Panc1 (cell line): ENCODE measurements around the gene AHDC1. TPM values are rescaled to one million over a fixed set of nuclear protein-coding genes. Genes with fewer than 3 reads are reported as not detected.

Experiments
- ATAC-seq: fragments of 200-7000 bp; cut with Tn5 transposase; 2 replicates; pipeline ENCODE4 v1.9.1; 2020; ENCODE audit warnings: mild to moderate bottlenecking, moderate library complexity
- BruUV-seq: library from RNA; stranded (reverse); fragments of 400-500 nt; replicated peaks from 2 replicates; lab custom pipeline; 2021; lab: Mats Ljungman, UMichigan
- CTCF ChIA-PET: fragments of 300-600 bp; sonication (Branson Sonifier 250); formaldehyde crosslinking; loops from one replicate; lab custom pipeline; 2022; ENCODE audit warnings: antibody characterized with exemption; lab: Charles Lee
- POLR2A ChIA-PET: fragments of 300-600 bp; sonication (Branson Sonifier 250); formaldehyde crosslinking; loops from one replicate; lab custom pipeline; 2022; ENCODE audit warnings: antibody characterized with exemption; lab: Charles Lee
- DNase-seq: peaks from one replicate; pipeline ENCODE4 v3.0.0-alpha.2; 2010; ENCODE audit warnings: low read depth, low spot score
- H3K27ac ChIP-seq: 2 replicates; pipeline ENCODE4 v1.5.1; 2011; ENCODE audit warnings: mild to moderate bottlenecking, low read length, inconsistent platforms
- H3K27me3 ChIP-seq: fragments of 200-500 bp; sonication (Bioruptor generic); 2 replicates; pipeline ENCODE4 v1.6.0; 2014; ENCODE audit warnings: low read length, inconsistent platforms; ENCODE audit not compliant: control insufficient read depth, insufficient read depth
- H3K36me3 ChIP-seq: fragments of 200-500 bp; sonication (Bioruptor generic); 2 replicates; pipeline ENCODE4 v1.5.1; 2014; ENCODE audit warnings: inconsistent platforms, mild to moderate bottlenecking, low read length, moderate library complexity; ENCODE audit not compliant: control insufficient read depth, insufficient read depth
- H3K4me1 ChIP-seq: 2 replicates; pipeline ENCODE4 v1.5.1; 2011; ENCODE audit warnings: inconsistent platforms, mild to moderate bottlenecking, low read length, moderate library complexity; ENCODE audit not compliant: control insufficient read depth, insufficient read depth
- H3K4me3 ChIP-seq, 2 experiments: 2 replicates each; pipeline ENCODE4 v1.5.1; 2011 to 2012; ENCODE audit warnings: low read depth in 2 of 2, low read length in 2 of 2, mild to moderate bottlenecking in 2 of 2, inconsistent platforms in 1 of 2, moderate library complexity in 1 of 2
- H3K9me3 ChIP-seq: fragments of 200-500 bp; sonication (Bioruptor generic); 2 replicates; pipeline ENCODE4 v1.5.1; 2014; ENCODE audit warnings: low read depth, mild to moderate bottlenecking, inconsistent platforms, low read length, moderate library complexity; ENCODE audit not compliant: control insufficient read depth, insufficient read depth
- POLR2AphosphoS5 ChIP-seq: IDR thresholded peaks from 2 replicates; pipeline ENCODE4 v1.6.1; 2012; ENCODE audit warnings: mild to moderate bottlenecking, low read depth, low read length, moderate library complexity
- REST ChIP-seq, 2 experiments: IDR thresholded peaks; 2 replicates each; pipeline ENCODE4 v1.6.1; 2011 to 2012; ENCODE audit warnings: low read depth in 2 of 2, control low read depth in 1 of 2, low read length in 1 of 2, mild to moderate bottlenecking in 1 of 2, moderate library complexity in 1 of 2; ENCODE audit not compliant: insufficient read depth in 1 of 2
- SIN3A ChIP-seq: IDR thresholded peaks from 2 replicates; pipeline ENCODE4 v1.6.1; 2012; ENCODE audit warnings: low read depth, mild to moderate bottlenecking, low read length, moderate library complexity, borderline replicate concordance; ENCODE audit not compliant: insufficient read depth
- TCF7L2 ChIP-seq: IDR thresholded peaks from 2 replicates; pipeline ENCODE4 v1.6.1; 2011; ENCODE audit warnings: mild to moderate bottlenecking, low read depth, low read length, inconsistent platforms
- in situ Hi-C: cut with HindIII; loops from 2 replicates; pipeline ENCODE4 v1.10.0; 2016; ENCODE audit warnings: low sequenced_read_pairs, low pct_unique_long_range_greater_than_20kb
- intact Hi-C: fragments of 100-400 bp; cut with micrococcal nuclease; formaldehyde crosslinking; loops from one replicate; pipeline ENCODE4 v1.10.0; 2022; ENCODE audit not compliant: unreplicated experiment
- total RNA-seq: library from RNA; stranded (reverse); gene quantifications from one replicate; pipeline ENCODE4 v1.2.1, GENCODE V29; 2021; ENCODE audit not compliant: unreplicated experiment
- TF ChIP-seq, protein P1 (sequence below): fragments of 450-650 bp; IDR thresholded peaks from 2 replicates; pipeline ENCODE4 v1.5.1; 2017; ENCODE audit warnings: mild to moderate bottlenecking

Gene AHDC1
- total RNA-seq, 1 experiment from 2014 or later: 47.1 TPM

- intact Hi-C loops: no loop called here
- H3K27ac ChIP-seq: no peak overlapping the region
- no peaks in the 10 kb centered on the region for H3K27me3 ChIP-seq
- H3K36me3 ChIP-seq: no peaks in the 10 kb centered on the region
- H3K4me3 ChIP-seq: no peak overlapping the region
- ChIA-PET POLR2A (no interaction called here), CTCF (no interaction called here)
- H3K9me3 ChIP-seq: no peaks in the 10 kb centered on the region
- DNase-seq: no peak
- BruUV-seq: no TSS peak
- ATAC-seq: no peak
- in situ Hi-C loops: no loop called here
- TF ChIP-seq, protein P1, sequence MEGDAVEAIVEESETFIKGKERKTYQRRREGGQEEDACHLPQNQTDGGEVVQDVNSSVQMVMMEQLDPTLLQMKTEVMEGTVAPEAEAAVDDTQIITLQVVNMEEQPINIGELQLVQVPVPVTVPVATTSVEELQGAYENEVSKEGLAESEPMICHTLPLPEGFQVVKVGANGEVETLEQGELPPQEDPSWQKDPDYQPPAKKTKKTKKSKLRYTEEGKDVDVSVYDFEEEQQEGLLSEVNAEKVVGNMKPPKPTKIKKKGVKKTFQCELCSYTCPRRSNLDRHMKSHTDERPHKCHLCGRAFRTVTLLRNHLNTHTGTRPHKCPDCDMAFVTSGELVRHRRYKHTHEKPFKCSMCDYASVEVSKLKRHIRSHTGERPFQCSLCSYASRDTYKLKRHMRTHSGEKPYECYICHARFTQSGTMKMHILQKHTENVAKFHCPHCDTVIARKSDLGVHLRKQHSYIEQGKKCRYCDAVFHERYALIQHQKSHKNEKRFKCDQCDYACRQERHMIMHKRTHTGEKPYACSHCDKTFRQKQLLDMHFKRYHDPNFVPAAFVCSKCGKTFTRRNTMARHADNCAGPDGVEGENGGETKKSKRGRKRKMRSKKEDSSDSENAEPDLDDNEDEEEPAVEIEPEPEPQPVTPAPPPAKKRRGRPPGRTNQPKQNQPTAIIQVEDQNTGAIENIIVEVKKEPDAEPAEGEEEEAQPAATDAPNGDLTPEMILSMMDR: no peak
- TF ChIP-seq TCF7L2: no peak
- peaks cover 2% of the 10 kb centered on the region for H3K4me1 ChIP-seq
These were observed 48.3 kb upstream of the AHDC1 start for GRCh38 chr1:27652111-27652864.

DNA sequence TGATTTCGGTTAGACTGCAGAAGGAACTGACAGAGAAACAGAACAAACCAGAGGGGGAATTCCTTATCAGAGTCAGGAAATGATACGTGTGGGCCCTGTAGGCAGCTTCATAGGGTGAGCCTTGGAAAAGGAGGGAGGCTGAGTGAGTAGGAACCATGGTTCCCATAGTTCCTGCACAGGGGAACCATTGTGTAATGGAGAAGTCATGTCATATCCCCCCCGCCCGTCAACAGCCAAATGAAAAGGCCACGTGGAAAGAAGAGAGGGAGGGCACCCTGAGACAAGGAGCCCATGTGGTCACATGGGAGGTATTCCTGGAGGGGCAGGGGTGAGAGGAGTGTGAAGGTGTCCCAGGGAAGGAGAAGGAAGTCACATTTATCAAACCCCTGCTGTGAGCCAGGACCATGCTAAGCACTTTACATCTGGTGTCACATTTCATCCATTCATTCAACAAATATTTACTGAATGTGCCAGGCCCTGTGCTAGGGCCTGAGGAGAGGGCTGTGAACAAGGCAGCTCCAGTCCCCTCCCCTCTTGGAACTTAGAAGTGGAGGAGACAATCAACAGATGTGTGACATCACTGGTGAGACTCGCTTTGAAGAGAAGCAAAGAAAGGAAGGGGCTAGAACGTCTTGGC is 46.7 kb upstream of the AHDC1 start:
- in situ Hi-C loops: no loop called here
- BruUV-seq: no TSS peak
- CTCF ChIA-PET: no interaction called here
- H3K9me3 ChIP-seq: no peaks in the 10 kb centered on the region
- ATAC-seq: no peak
- TF ChIP-seq SIN3A (no peak), REST (IDR thresholded peaks at IDR 0.05; ENCODE audit: insufficient read depth in 1 of 2, low read depth in 2 of 2, low read length in 1 of 2) (no peak), TCF7L2 (no peak), POLR2AphosphoS5 (no peak)
- TF ChIP-seq, protein P1: no peak
- intact Hi-C loops: no loop called here
- no peak overlapping the region for H3K27ac ChIP-seq
- H3K27me3 ChIP-seq: no peaks in the 10 kb centered on the region
- H3K4me1 ChIP-seq: peaks cover 2% of the 10 kb centered on the region
- no peaks in the 10 kb centered on the region for H3K36me3 ChIP-seq
- no peak for DNase-seq
- no peak overlapping the region for H3K4me3 ChIP-seq
- POLR2A ChIA-PET: no interaction called here
